PC-3 (cell line): Measurements from ENCODE around the gene LCN6. TPM values are rescaled to one million over a fixed set of nuclear protein-coding genes. Genes with fewer than 3 reads are reported as not detected.

Experiments used
- microRNA-seq: library from miRNA; unstranded; fragments of <30 nt; microRNA quantifications from one replicate; pipeline ENCODE4 v1.1.0, GENCODE V29; 2020; ENCODE audit not compliant: unreplicated experiment
- total RNA-seq: library from RNA; depleted of rRNA; stranded (reverse); fragments of >200 nt; gene quantifications from 2 replicates; pipeline ENCODE4 v1.2.3, GENCODE V29; 2014; rRNA removed

LCN6 gene
- total RNA-seq, 1 experiment from 2014 or later = not detected

Small RNA genes within 50 kb of the gene (microRNA-seq; reads per million reads assigned to microRNA genes)
- not detected for gene MIR6722

Other genes starting within 250 kb of the LCN6 start
- 14.3 and 20.8 TPM in 2 replicates for gene NOTCH1, start 202.5 kb downstream of the LCN6 start, total RNA-seq
- 23.1 and 29.5 TPM in 2 replicates for gene EGFL7, start 85.6 kb downstream of the LCN6 start, total RNA-seq
- 103 and 106 TPM in 2 replicates for gene AGPAT2, start 61.1 kb downstream of the LCN6 start, total RNA-seq
- 19.5 and 26.3 TPM in 2 replicates for gene DIPK1B, start 36.0 kb downstream of the LCN6 start, total RNA-seq
- not detected in 2 replicates for gene LCN10, start 5.6 kb downstream of the LCN6 start, total RNA-seq
- gene LCN8, start 9.7 kb upstream of the LCN6 start, total RNA-seq = not detected in 2 replicates
- not detected in 2 replicates for gene LCN15, start 16.0 kb upstream of the LCN6 start, total RNA-seq
- gene TMEM141, start 42.8 kb upstream of the LCN6 start, total RNA-seq = 94.6 and 101 TPM in 2 replicates
- gene CCDC183, start 47.8 kb upstream of the LCN6 start, total RNA-seq = 0.87 and 1.2 TPM in 2 replicates
- gene RABL6, start 59.4 kb upstream of the LCN6 start, total RNA-seq = 84.3 and 113 TPM in 2 replicates
- 1.4 and 2.6 TPM in 2 replicates for gene AJM1, start 94.0 kb upstream of the LCN6 start, total RNA-seq
- gene PHPT1, start 100.9 kb upstream of the LCN6 start, total RNA-seq = 83.2 and 111 TPM in 2 replicates
- 3.0 and 5.3 TPM in 2 replicates for gene MAMDC4, start 103.8 kb upstream of the LCN6 start, total RNA-seq
- gene EDF1, start 117.8 kb upstream of the LCN6 start, total RNA-seq = 544 and 562 TPM in 2 replicates
- 11.5 and 25.4 TPM in 2 replicates for gene TRAF2, start 138.0 kb upstream of the LCN6 start, total RNA-seq
- 138 and 159 TPM in 2 replicates for gene FBXW5, start 196.2 kb upstream of the LCN6 start, total RNA-seq
- gene C8G, start 196.7 kb upstream of the LCN6 start, total RNA-seq = 0.77 TPM in 1 of 2 replicates, not detected in the other
- 0.55 TPM in 1 of 2 replicates, not detected in the other for gene LCN12, start 203.7 kb upstream of the LCN6 start, total RNA-seq
- gene PTGDS, start 229.0 kb upstream of the LCN6 start, total RNA-seq = not detected in 2 replicates
- gene LCNL1, start 234.5 kb upstream of the LCN6 start, total RNA-seq = not detected in 2 replicates
- 113 and 137 TPM in 2 replicates for gene PAXX, start 243.9 kb upstream of the LCN6 start, total RNA-seq
- gene CLIC3, start 248.0 kb upstream of the LCN6 start, total RNA-seq = 1.4 and 4.3 TPM in 2 replicates